HG03025 (cell line): ENCODE data around the gene PIK3CB.
"Not testable (repeated sequence)": the region's sequence is repeated elsewhere in the genome, so short reads cannot be mapped to it uniquely, and the experiment has no call there.

ENCODE experiments used
- ATAC-seq: cut with Tn5 transposase; IDR thresholded peaks from one replicate; pipeline ENCODE4 v1.9.1; 2021; ENCODE audit warnings: mild to moderate bottlenecking, moderate library complexity; ENCODE audit not compliant: unreplicated experiment, low FRiP score

The PIK3CB gene

GRCh38 chr3:138768946-138769345 lies 65.8 kb downstream of the PIK3CB start:
- no peak for ATAC-seq

DNA sequence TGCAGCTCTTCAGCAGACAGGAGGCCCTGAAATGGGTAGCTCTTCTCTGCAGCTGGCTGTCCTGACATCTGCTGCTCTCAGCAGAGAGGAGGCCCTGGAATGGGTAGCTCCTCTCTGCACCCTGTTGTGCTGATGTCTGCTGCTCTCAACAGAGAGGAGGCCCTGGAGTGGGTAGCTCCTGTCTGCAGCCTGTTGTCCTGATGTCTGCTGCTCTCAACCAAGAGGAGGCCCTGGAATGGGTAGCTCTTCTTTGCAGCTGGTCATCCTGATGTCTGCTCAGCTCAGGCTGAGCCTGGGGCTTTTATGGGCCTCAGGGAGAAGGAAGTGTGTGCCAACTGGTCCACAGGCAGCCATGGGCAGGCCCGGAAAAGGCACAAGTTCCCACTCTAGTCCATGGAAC lies 66.6 kb downstream of the PIK3CB start:
- no peak for ATAC-seq

GRCh38 chr3:138767498-138768104 lies 67.1 kb downstream of the PIK3CB start:
- ATAC-seq = no peak

DNA sequence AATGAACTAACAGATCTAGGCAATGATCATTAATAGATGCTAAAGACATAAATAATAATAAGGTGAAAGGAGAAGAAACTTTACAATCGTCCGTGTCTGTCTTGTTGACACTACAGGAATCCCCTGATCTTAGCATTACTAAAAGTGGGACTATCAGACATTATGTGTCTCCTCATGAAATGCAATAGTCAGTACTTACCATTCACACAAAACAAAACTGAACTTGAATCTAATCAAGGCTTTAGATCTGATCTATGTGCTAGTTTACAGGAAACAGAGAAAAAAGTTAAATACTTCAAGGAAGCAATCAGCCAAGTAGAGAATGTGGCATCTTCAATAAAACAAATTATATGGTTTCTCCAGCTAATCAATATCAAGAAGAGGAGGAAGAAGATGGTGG lies 73.7 kb downstream of the PIK3CB start:
- no peak for ATAC-seq

GRCh38 chr3:138748190-138748589 lies 86.5 kb downstream of the PIK3CB start:
- ATAC-seq = no peak

DNA sequence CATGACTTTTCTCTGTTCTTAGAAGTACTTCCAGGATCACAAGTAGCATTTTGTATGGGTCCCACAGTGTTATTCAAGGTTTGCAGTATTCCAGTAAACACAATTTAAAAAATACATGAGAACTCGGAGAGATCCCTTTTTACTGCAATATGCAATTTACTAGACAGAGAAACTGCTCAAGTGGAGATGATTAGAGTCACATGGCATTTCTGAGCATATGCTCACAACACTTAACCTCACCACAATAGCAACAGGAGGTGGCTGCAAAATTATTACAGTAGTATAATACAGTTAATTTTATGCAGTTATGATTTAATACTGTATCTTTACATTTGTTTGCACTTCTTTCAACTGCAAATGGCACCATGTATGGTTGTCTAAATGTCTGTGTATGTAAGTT lies 87.5 kb downstream of the PIK3CB start:
- ATAC-seq = no peak

DNA sequence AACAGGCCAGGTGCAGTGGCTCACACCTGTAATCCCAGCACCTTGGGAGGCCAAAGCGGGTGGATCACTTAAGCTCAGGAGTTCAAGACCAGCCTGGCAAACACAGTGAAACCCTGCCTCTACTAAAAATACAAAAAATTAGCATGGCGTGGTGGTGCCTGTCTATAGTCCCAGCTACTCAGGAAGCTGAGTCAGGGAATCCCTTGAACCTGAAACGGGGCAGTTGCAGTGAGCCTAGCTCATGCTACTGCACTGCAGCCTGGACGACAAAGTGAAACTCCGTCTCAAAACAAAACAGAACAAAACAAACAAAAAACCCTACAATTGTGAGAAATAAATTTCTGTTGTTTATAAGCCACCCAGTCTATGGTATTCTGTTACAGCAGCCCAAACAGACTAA lies 94.7 kb downstream of the PIK3CB start:
- no peak for ATAC-seq

- ATAC-seq = no peak
Observed at GRCh38 chr3:138732456-138732855, 102.3 kb downstream of the PIK3CB start.

DNA sequence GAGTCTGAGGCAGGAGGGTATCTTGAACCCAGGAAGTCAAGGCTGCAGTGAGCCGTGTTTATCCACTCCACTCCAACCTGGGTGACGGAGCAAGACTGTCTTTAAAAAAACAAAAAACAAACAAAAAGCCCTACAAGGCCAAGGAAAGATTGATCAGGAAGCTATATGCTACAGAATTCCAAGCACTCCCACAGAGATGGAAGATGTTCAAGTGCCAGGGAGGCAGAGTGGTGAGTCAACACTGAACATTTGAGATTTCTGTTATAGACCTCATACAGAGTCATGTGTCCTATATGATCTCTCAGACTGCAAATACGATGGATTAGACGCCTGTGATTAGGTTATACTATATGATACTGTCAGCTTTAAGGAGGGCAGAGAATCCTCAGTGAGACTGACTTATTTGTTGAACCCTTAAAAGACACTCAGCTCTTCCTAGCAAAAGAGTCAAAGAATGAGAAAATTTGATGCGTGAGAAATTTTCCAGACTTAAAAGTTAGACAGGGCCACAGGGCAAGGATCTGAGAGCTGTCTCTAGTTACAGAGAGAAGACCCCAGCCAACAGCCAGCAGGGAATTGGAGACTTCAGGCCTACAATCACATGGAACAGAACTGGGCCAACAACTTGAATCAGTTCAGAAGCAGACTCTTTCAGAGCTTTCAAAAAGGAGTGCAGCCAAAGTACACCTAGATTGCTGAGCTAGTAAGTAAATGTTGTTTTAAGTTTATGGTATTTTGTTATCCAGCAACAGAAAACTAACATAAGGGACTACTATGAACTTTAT lies 107.6 kb downstream of the PIK3CB start:
- ATAC-seq = no peak

DNA sequence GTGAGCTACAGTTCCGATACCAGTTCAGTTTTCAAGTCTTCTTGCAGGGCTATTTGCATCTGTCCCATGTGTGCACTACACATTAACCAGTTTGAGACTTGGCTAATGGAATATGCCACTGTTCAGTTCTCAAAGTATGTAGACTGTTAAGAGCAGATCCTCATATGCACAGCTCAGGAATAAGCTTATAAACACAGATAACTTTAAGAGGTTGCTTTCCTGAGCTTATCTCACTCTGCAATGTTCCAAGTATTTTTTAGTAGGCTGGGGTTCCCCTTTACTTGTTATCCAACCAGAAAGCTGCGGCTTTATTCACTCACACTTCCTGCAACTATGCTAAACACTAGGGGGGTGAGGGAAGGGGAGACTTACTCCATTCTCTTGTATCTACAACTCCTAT lies 108.7 kb downstream of the PIK3CB start:
- not testable (repeated sequence) for ATAC-seq

DNA sequence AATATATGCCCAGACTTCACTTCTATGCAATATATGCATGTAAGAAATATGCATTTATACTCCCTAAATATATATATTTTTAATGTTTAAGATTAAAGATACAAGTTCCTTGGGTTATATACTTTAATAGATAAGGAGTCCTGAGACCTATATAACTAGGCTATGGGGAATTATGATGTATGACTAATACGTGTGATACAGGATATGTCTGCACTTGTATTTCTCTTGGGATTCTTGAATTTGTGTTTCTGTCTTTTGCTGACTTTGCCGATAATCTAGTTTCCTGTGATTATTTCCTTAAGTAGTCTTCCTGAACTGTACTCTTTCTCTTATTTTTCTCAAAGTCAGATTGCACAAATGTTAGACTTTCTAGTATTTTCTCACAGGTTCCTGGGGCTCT lies 109.6 kb downstream of the PIK3CB start:
- no peak for ATAC-seq

DNA sequence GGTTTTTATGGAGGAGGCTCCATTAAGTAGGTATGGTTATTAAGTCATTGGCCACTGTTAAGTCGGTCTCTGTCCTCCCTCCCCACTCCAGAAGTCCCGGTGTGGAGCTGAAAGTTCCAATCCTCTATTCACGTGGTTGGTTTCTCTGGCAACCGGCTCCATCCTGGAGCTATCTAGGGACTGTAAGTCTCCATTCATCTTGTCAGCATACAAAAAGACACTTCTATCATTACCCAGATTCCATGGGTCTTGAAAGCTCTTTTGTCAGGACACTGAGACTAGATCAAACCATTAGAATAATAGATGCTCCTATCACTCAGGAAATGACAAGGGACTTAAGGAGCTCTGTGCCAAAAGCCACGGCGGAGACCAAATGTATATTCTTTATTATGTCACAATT lies 110.3 kb downstream of the PIK3CB start:
- no peak for ATAC-seq

- no peak for ATAC-seq
Observed at GRCh38 chr3:138718849-138719248, 115.9 kb downstream of the PIK3CB start.

DNA sequence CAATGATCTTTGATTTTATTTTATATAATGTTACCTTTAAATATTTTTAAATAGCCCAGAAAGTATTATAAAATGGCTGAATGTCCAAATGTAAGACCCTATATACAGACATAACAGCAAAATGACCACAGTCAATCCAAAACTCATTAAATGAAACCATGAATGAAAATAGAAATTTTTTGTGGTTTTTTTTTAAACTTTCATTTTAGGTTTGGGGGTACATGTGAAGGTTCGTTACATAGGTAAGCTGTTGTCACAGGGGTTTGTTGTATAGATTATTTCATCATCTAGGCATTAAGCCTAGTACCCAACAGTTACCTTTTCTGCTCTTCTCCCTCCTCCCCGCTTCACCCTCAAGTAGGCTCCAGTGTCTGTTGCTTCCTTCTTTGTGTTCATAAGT lies 117.4 kb downstream of the PIK3CB start:
- ATAC-seq = peak; percentile 72

- ATAC-seq = no peak
Observed at GRCh38 chr3:138712086-138712485, 122.6 kb downstream of the PIK3CB start.

DNA sequence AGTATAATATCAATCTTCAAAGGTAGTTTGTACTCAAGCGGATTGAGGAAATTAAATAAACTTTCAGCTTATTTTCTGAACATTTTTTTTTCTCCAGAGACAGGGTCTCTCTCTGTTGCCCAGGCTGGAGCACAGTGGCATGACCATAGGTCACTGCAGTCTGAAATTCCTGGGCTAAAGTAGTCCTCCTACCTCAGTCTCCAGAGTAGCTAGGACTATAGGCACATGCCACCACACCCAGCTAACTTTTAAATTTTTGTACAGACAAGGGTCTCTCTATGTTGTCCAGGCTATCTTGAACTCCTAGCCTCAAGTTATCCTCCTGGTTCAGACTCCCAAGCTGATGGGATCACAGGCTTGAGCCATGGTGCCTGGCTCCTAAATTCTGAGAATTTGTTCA lies 129.1 kb downstream of the PIK3CB start:
- no peak for ATAC-seq

- no peak for ATAC-seq
Observed at GRCh38 chr3:138696666-138697370, 137.9 kb downstream of the PIK3CB start.

GRCh38 chr3:138694287-138695007 lies 140.3 kb downstream of the PIK3CB start:
- no peak for ATAC-seq

- no peak for ATAC-seq
Observed at GRCh38 chr3:138692152-138692551, 142.6 kb downstream of the PIK3CB start.

DNA sequence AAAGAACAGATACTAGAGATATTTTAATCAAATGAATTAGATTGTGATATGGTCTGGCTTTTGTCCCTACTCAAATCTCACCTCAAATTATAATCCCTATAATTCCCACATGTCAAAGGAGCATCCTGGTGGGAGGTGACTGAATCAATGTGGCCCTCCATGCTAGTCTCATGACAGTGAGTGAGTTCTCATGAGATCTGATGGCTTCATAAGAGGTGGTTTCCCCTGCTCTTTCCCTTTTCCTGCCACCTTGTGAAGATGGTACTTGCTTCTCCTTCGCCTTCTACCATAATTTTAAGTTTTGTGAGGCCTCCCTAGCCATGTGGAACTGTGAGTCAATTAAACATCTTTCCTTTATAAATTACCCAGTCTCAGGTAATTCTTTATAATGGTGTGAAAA lies 143.4 kb downstream of the PIK3CB start:
- ATAC-seq = no peak

- no peak for ATAC-seq
Observed at GRCh38 chr3:138690036-138690435, 144.7 kb downstream of the PIK3CB start.
